Measurements from ENCODE around the gene RXRG. TPM values are rescaled to one million over a fixed set of nuclear protein-coding genes. Genes with fewer than 3 reads are reported as not detected.

RXRG gene
- total RNA-seq, 1 experiment from 2014 or later: not detected

GRCh38 chr1:165414620-165415019 lies 30.3 kb downstream of the RXRG start:
- Histone ChIP-seq H3K9me3 (ENCODE audit: control insufficient read depth in 1 of 2, insufficient read depth in 1 of 2, low read depth in 1 of 2, low read length in 2 of 2) (no peaks in the 10 kb centered on the region), H3K4me3 (replicated peaks in 1 of 2; ENCODE audit: low read depth in 1 of 2, low read length in 2 of 2) (no peak overlapping the region), H3K27me3 (ENCODE audit: insufficient read depth, low read length) (peaks cover 65% of the 10 kb centered on the region), H3K27ac (ENCODE audit: low read depth, low read length) (no peak overlapping the region), H2AFZ (ENCODE audit: low read depth, low read length, poor library complexity, severe bottlenecking) (no peak overlapping the region), H3K79me2 (ENCODE audit: insufficient read depth, low read length) (no peaks in the 10 kb centered on the region), H3K9me2 (ENCODE audit: insufficient read depth) (no peaks in the 10 kb centered on the region), H4K20me1 (ENCODE audit: insufficient read depth) (no peaks in the 10 kb centered on the region), H3K36me3 (ENCODE audit: control insufficient read depth in 1 of 2, insufficient read depth in 2 of 2, low read length in 2 of 2) (no peaks in the 10 kb centered on the region), H3K9ac (ENCODE audit: low read length) (no peak overlapping the region), H3K4me1 (ENCODE audit: control insufficient read depth in 1 of 2, insufficient read depth in 2 of 2, low read length in 2 of 2) (no peaks in the 10 kb centered on the region), H3K4me2 (ENCODE audit: low read length) (no peak overlapping the region)
- ChIA-PET POLR2A (no interaction called here), RAD21 (ENCODE audit: low non-redundant PET in 1 of 2, low total read pairs in 2 of 2, uncharacterized antibody in 2 of 2, unreplicated experiment in 2 of 2) (no interaction called here), CTCF (no interaction called here)
- no peak for ATAC-seq
- TF ChIP-seq CBX3 (IDR thresholded peaks at IDR 0.05; ENCODE audit: low read depth) (no peak), ZNF274 (IDR thresholded peaks at IDR 0.05; ENCODE audit: low read depth, low read length) (no peak), SRF (IDR thresholded peaks at IDR 0.05; ENCODE audit: low read depth) (no peak), SIN3A (IDR thresholded peaks at IDR 0.05; ENCODE audit: low read depth) (no peak), POLR2A (IDR thresholded peaks at IDR 0.05; ENCODE audit: borderline replicate concordance, extremely low read depth, insufficient read depth, insufficient read length) (no peak), ZBTB33 (IDR thresholded peaks at IDR 0.05; ENCODE audit: extremely low read depth, insufficient replicate concordance, low read length) (no peak), EZH2phosphoT487 (IDR thresholded peaks at IDR 0.05; ENCODE audit: borderline replicate concordance) (no peak), JUND (IDR thresholded peaks at IDR 0.05) (no peak), SP1 (IDR thresholded peaks at IDR 0.05; ENCODE audit: low read depth) (no peak), CEBPB (IDR thresholded peaks at IDR 0.05; ENCODE audit: low read depth) (no peak), TCF7L2 (IDR thresholded peaks at IDR 0.05; ENCODE audit: borderline replicate concordance, extremely low read depth, insufficient read depth, insufficient read length) (no peak), ELF1 (IDR thresholded peaks at IDR 0.05; ENCODE audit: borderline replicate concordance, low read depth) (no peak), EZH2 (IDR thresholded peaks at IDR 0.05) (no peak), REST (IDR thresholded peaks at IDR 0.05; ENCODE audit: low read depth) (no peak), EGR1 (IDR thresholded peaks at IDR 0.05; ENCODE audit: low read depth) (no peak)
- TF ChIP-seq, protein P1, sequence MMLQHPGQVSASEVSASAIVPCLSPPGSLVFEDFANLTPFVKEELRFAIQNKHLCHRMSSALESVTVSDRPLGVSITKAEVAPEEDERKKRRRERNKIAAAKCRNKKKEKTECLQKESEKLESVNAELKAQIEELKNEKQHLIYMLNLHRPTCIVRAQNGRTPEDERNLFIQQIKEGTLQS (IDR thresholded peaks at IDR 0.05): no peak
- no TSS peak for BruUV-seq (replicated peaks)
- intact Hi-C loops (cut with micrococcal nuclease): no loop called here
- DNase-seq (ENCODE audit: low read depth, low spot score): no peak

Data from HCT116 (cell line).